Natural killer cell (primary cell): ENCODE measurements around the gene WNT1. TPM values are rescaled to one million over a fixed set of nuclear protein-coding genes. Genes with fewer than 3 reads are reported as not detected.
A peak's percentile ranks its signal among the peaks of the same experiment; 100 is the strongest.

Experiments
- ATAC-seq, 3 donors: fragments of 150-1000 bp in 2 of 3; fragments of 200-7000 bp in 1 of 3; cut with Tn5 transposase; 1 replicate in 1 of 3; 2 replicates in 2 of 3; pipeline ENCODE4 v1.10.0; 2021; ENCODE audit warnings: mild to moderate bottlenecking in 2 of 3, moderate library complexity in 2 of 3
- DNase-seq, 2 donors: peaks; one replicate each; pipeline versions ENCODE4 v3.0.0 to v3.0.0-alpha.2; 2013 to 2021; ENCODE audit warnings: mixed read lengths in 1 of 2
- H3K27ac ChIP-seq: one replicate; pipeline ENCODE4 v1.5.1; 2013; ENCODE audit warnings: mild to moderate bottlenecking, low read length
- H3K27me3 ChIP-seq: one replicate; pipeline ENCODE4 v1.6.1; 2013; ENCODE audit warnings: low read length; ENCODE audit not compliant: control insufficient read depth, insufficient read depth
- H3K36me3 ChIP-seq: one replicate; pipeline ENCODE4 v1.6.1; 2013; ENCODE audit warnings: low read length; ENCODE audit not compliant: control insufficient read depth, insufficient read depth
- H3K4me1 ChIP-seq: one replicate; pipeline ENCODE4 v1.6.1; 2013; ENCODE audit warnings: low read length; ENCODE audit not compliant: control insufficient read depth, insufficient read depth
- H3K4me3 ChIP-seq: one replicate; pipeline ENCODE4 v1.5.1; 2013; ENCODE audit warnings: low read length
- H3K9me3 ChIP-seq: one replicate; pipeline ENCODE4 v1.6.1; 2013; ENCODE audit warnings: low read length; ENCODE audit not compliant: control insufficient read depth, insufficient read depth
- H3K27ac Mint-ChIP-seq, 2 donors: one replicate each; pipeline ENCODE4 v1.8.0; 2022; ENCODE audit warnings: mild to moderate bottlenecking in 2 of 2, mixed read lengths in 2 of 2, moderate library complexity in 1 of 2
- H3K27me3 Mint-ChIP-seq, 2 donors: one replicate each; pipeline ENCODE4 v1.8.0; 2022; ENCODE audit warnings: low read depth in 2 of 2, mixed read lengths in 2 of 2
- H3K36me3 Mint-ChIP-seq: one replicate; pipeline ENCODE4 v1.8.0; 2022; ENCODE audit warnings: mixed read lengths
- H3K4me1 Mint-ChIP-seq, 2 donors: one replicate each; pipeline ENCODE4 v1.8.0; 2022; ENCODE audit warnings: mixed read lengths in 2 of 2
- H3K4me3 Mint-ChIP-seq: one replicate; pipeline ENCODE4 v1.8.0; 2022; ENCODE audit warnings: mild to moderate bottlenecking, moderate library complexity, mixed read lengths
- H3K9me3 Mint-ChIP-seq, 2 donors: one replicate each; pipeline ENCODE4 v1.8.0; 2022; ENCODE audit warnings: mixed read lengths in 2 of 2
- WGBS: methylation state at CpG from one replicate; pipeline ENCODE4 v1.1.7; 2013; ENCODE audit warnings: missing lambda C conversion rate; ENCODE audit not compliant: insufficient coverage; 5-methylcytosine and 5-hydroxymethylcytosine counted together
- intact Hi-C: fragments of 100-400 bp; cut with micrococcal nuclease; formaldehyde crosslinking; loops from one replicate; pipeline ENCODE4 v1.14.2; 2022
- total RNA-seq, 4 donors: library from RNA; stranded (reverse); fragments of 120-200 nt in 1 of 4; gene quantifications; one replicate each; pipeline versions ENCODE4 v1.2.3 to v1.2.4, GENCODE V29; 2013 to 2022
- TF ChIP-seq, protein P1 (sequence below): fragments of 200-600 bp; IDR thresholded peaks from one replicate; pipeline ENCODE4 v1.8.0; 2022; ENCODE audit warnings: antibody characterized with exemption

The WNT1 gene
- total RNA-seq, 3 donors from 2014 or later (not counting 1 experiment from before 2014, with no cell fraction given): 1.1 to 2.0 (median 1.7) TPM

DNA sequence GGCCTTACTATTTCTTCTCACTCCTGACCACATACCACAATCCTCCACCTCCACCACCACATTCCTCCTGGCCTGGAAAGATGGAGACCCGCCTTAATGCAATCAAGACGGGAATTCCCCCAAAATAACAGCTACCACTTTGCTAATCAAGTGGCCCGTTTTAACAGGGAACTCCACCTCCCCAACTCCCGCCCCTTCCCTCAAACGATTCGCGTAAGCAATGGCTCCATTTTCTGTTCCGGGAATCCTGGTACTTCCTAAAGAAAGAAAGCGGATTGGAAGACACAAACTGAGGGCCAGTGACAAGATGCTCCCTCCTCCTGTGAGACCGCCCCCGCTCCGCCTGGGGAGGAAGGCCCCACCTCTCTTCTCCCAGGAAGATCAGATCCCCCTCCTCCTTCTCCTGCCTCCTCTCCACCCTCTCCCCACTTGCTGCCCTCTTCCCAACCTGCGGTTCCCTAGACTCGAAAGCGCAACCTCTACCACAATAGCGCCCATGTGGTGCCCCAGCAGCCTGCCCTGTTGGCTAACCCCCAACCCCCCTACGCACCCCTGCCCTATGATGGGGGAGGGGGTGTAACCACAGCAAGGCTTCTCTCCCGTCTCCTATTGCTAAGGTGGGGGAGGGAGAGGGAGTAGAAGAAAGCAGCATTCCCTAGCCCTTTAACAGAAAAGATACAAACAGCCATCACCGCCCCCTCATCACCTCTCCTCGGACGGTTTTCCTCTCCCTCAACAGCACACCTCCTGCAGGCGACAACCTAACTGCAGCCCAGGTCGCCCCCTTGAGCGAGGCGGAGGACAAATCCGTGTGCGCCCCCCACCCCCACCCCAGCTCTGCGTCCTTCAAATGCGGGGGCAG is 21.6 kb upstream of the WNT1 start:
- peak in 1 of 2 donors; percentile 63 for DNase-seq
- WGBS: 4% methylated on average over 25 of the region's 29 CpGs

DNA sequence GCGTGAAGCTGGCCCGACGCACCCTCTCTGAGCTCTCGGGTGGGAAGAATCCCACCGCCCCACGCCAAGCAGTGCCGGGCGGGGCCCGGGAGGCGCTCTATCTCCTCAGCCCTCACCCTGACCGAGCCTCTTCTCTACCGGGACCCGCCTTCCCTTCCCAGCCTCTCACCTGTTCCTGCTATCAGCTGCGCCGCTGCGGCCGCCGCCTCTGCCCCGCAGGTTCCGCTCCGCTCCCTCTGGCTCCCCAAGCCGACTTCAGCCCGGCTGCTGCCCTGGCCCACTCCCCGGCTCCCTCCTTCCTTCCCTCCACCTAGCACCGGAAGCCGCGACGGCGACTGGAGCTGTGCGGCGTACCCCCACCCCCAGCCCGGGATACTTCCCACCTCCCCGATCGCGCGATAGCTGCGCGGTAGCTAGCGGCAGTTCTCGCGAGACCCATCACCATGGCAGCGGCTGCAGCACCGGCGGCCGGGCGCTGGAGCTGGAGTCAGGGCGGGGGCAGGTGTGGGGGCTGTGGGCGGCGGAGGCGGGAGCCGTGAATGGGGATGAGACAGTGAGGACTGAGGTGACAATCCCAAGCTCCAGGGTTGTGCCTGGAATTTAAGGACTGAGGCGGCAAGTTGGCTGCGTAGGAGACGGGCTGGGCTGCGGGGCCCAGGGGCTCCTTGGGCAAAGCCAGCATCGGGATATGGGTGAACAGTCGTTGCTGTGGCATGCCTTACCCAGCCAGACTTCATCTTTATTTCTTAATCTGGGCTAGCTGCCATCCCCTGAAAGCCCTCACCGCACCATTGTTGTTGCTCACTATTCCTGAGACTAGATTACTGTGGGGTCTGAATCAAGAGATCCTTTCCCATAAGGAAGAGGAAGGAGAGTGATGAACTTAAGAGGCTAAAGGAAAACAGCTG is 20.7 kb upstream of the WNT1 start, which contains the start of gene ARF3:
ARF3 (minus strand) TSS at position 347 of the 908 bp plus-strand sequence. CDS start 16,392 bp downstream, outside the sequence.
- H3K4me1 Mint-ChIP-seq: peaks cover 42 to 44% of the 10 kb centered on the region in 2 donors
- H3K27ac Mint-ChIP-seq: peak within 1 kb of the TSS; percentile 73 to 97
- intact Hi-C loops: no loop called here

More for the DNA sequence above, 21.6 kb upstream of the WNT1 start:
- Histone ChIP-seq H3K27me3 (no peaks in the 10 kb centered on the region), H3K36me3 (peaks cover 4% of the 10 kb centered on the region), H3K9me3 (no peaks in the 10 kb centered on the region), H3K4me1 (peaks cover 17% of the 10 kb centered on the region), H3K27ac (peak overlapping the region; percentile 66), H3K4me3 (peak overlapping the region; percentile 90)
- H3K4me1 Mint-ChIP-seq: peaks cover 44 to 45% of the 10 kb centered on the region in 2 donors
- no peaks in the 10 kb centered on the region for H3K9me3 Mint-ChIP-seq
- peaks cover 0 to 3% of the 10 kb centered on the region in 2 donors for H3K27me3 Mint-ChIP-seq
- intact Hi-C loops: no loop called here
- H3K4me3 Mint-ChIP-seq: peak overlapping the region; percentile 90
- peak overlapping the region; percentile 73 to 97 for H3K27ac Mint-ChIP-seq
- ATAC-seq: peak; percentile 8 to 28 (median 14)
- TF ChIP-seq, protein P1, sequence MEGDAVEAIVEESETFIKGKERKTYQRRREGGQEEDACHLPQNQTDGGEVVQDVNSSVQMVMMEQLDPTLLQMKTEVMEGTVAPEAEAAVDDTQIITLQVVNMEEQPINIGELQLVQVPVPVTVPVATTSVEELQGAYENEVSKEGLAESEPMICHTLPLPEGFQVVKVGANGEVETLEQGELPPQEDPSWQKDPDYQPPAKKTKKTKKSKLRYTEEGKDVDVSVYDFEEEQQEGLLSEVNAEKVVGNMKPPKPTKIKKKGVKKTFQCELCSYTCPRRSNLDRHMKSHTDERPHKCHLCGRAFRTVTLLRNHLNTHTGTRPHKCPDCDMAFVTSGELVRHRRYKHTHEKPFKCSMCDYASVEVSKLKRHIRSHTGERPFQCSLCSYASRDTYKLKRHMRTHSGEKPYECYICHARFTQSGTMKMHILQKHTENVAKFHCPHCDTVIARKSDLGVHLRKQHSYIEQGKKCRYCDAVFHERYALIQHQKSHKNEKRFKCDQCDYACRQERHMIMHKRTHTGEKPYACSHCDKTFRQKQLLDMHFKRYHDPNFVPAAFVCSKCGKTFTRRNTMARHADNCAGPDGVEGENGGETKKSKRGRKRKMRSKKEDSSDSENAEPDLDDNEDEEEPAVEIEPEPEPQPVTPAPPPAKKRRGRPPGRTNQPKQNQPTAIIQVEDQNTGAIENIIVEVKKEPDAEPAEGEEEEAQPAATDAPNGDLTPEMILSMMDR: no peak
- H3K36me3 Mint-ChIP-seq: no peaks in the 10 kb centered on the region

DNA sequence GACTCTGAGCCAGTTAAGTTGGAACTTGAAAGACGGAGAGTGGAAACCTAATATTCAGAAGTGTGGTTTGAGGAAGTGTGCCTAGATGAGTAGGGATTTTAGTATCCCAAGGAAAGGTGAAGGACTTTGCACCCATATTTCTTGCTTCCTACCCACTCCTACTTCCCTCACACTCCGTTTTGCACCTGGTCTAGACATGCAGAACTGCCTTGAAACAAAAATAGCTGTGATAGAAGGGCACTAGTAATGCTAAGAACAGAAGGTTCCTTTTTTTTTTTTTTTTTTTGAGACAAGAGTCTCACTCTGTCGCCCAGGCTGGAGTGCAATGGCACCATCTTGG is 20.1 kb upstream of the WNT1 start:
- H3K36me3 ChIP-seq: no peaks in the 10 kb centered on the region
- H3K9me3 ChIP-seq: no peaks in the 10 kb centered on the region
- Mint-ChIP-seq H3K4me1 (peaks cover 39 to 44% of the 10 kb centered on the region in 2 donors), H3K27me3 (peaks cover 0 to 5% of the 10 kb centered on the region in 2 donors), H3K4me3 (peak overlapping the region; percentile 90), H3K9me3 (no peaks in the 10 kb centered on the region), H3K27ac (peak overlapping the region; percentile 73 to 97), H3K36me3 (no peaks in the 10 kb centered on the region)
- 19% methylated on average over 2 of the region's 3 CpGs for WGBS
- DNase-seq (no peak), ATAC-seq (no peak)
- no peak overlapping the region for H3K4me3 ChIP-seq
- no peak overlapping the region for H3K27ac ChIP-seq
- peaks cover 17% of the 10 kb centered on the region for H3K4me1 ChIP-seq
- H3K27me3 ChIP-seq: no peaks in the 10 kb centered on the region
- intact Hi-C loops: no loop called here
- TF ChIP-seq, protein P1: no peak

More for the DNA sequence above, 20.7 kb upstream of the WNT1 start, which contains the start of gene ARF3:
- ATAC-seq (peak; percentile 95 to 96 (median 95)), DNase-seq (peak; percentile 86 to 97)
- Histone ChIP-seq H3K9me3 (no peaks in the 10 kb centered on the region), H3K4me1 (peaks cover 17% of the 10 kb centered on the region), H3K4me3 (peak within 1 kb of the TSS; percentile 90), H3K27ac (peak within 1 kb of the TSS; percentile 66), H3K36me3 (peaks cover 4% of the 10 kb centered on the region), H3K27me3 (no peaks in the 10 kb centered on the region)
- Mint-ChIP-seq H3K9me3 (no peaks in the 10 kb centered on the region), H3K4me3 (peak within 1 kb of the TSS; percentile 90), H3K36me3 (no peaks in the 10 kb centered on the region), H3K27me3 (peaks cover 0 to 3% of the 10 kb centered on the region in 2 donors)
- WGBS: under 1% methylated on average over 58 of the region's 58 CpGs
- TF ChIP-seq, protein P1: no peak
